ENCODE results near the gene SUSD5. TPM values are rescaled to one million over a fixed set of nuclear protein-coding genes. Genes with fewer than 3 reads are reported as not detected.
"Not testable (repeated sequence)": the region's sequence is repeated elsewhere in the genome, so short reads cannot be mapped to it uniquely, and the experiment has no call there.

Gene SUSD5
- total RNA-seq, 4 donors from 2014 or later, result 0.13 to 1.2 (median 0.76) TPM; not detected in 1

- no peak overlapping the region for H3K4me3 ChIP-seq
- no peaks in the 10 kb centered on the region for H3K27me3 ChIP-seq
- intact Hi-C loops (cut with DNase I), result no loop called here
- H3K9me3 ChIP-seq, result no peaks in the 10 kb centered on the region
- no peak for TF ChIP-seq POLR2A (IDR thresholded peaks at IDR 0.05)
- TF ChIP-seq CTCF (IDR thresholded peaks at IDR 0.05), result no peak
- DNase-seq, result no peak
- 86% methylated on average over 10 to 13 of the region's 13 CpGs for WGBS, 2 donors
- no peak overlapping the region for H3K27ac ChIP-seq
- no peaks in the 10 kb centered on the region for H3K36me3 ChIP-seq
- no peaks in the 10 kb centered on the region for H3K4me1 ChIP-seq
These were observed 31.9 kb downstream of the SUSD5 start for GRCh38 chr3:33186524-33187367.

GRCh38 chr3:33184863-33185262 is 33.7 kb downstream of the SUSD5 start:
- Histone ChIP-seq H3K36me3 (no peaks in the 10 kb centered on the region), H3K9me3 (no peaks in the 10 kb centered on the region), H3K27me3 (no peaks in the 10 kb centered on the region), H3K4me1 (no peaks in the 10 kb centered on the region), H3K4me3 (no peak overlapping the region), H3K27ac (no peak overlapping the region)
- DNase-seq, result no peak
- TF ChIP-seq CTCF (IDR thresholded peaks at IDR 0.05) (no peak), POLR2A (IDR thresholded peaks at IDR 0.05) (no peak)
- WGBS, 2 donors, result 56 to 64% methylated on average over 2 of the region's 2 CpGs
- intact Hi-C loops (cut with DNase I), result no loop called here

- intact Hi-C loops (cut with DNase I); DNase-seq; H3K4me3 ChIP-seq; H3K4me1 ChIP-seq; H3K27ac ChIP-seq; H3K27me3 ChIP-seq; H3K36me3 ChIP-seq; H3K9me3 ChIP-seq: not testable (repeated sequence)
- 71 to 96% methylated on average over 1 of the region's 1 CpG for WGBS, 2 donors
These were observed 37.0 kb downstream of the SUSD5 start for GRCh38 chr3:33181641-33182040.

GRCh38 chr3:33181229-33181628 is 37.4 kb downstream of the SUSD5 start:
- Histone ChIP-seq H3K4me1 (no peaks in the 10 kb centered on the region), H3K4me3 (no peak overlapping the region), H3K36me3 (no peaks in the 10 kb centered on the region), H3K27me3 (no peaks in the 10 kb centered on the region), H3K27ac (no peak overlapping the region), H3K9me3 (no peaks in the 10 kb centered on the region)
- 69 to 74% methylated on average over 5 of the region's 5 CpGs for WGBS, 2 donors
- DNase-seq, result no peak
- TF ChIP-seq POLR2A (IDR thresholded peaks at IDR 0.05) (no peak), CTCF (IDR thresholded peaks at IDR 0.05) (no peak)
- intact Hi-C loops (cut with DNase I), result no loop called here

- intact Hi-C loops (cut with DNase I), result no loop called here
- H3K9me3 ChIP-seq, result no peaks in the 10 kb centered on the region
- H3K27me3 ChIP-seq, result no peaks in the 10 kb centered on the region
- DNase-seq, result no peak
- H3K27ac ChIP-seq, result no peak overlapping the region
- H3K36me3 ChIP-seq, result no peaks in the 10 kb centered on the region
- TF ChIP-seq POLR2A (IDR thresholded peaks at IDR 0.05), result no peak
- TF ChIP-seq CTCF (IDR thresholded peaks at IDR 0.05), result no peak
- H3K4me3 ChIP-seq, result no peak overlapping the region
- H3K4me1 ChIP-seq, result no peaks in the 10 kb centered on the region
- 79 to 84% methylated on average over 1 of the region's 1 CpG for WGBS, 2 donors
These were observed 39.5 kb downstream of the SUSD5 start for GRCh38 chr3:33179132-33179531.
